Sigmoid colon (tissue), 3 donors: Measurements from ENCODE around the gene STARD13.

ENCODE experiments used
- POLR2A ChIP-seq, 2 donors: fragments of 450-650 bp; IDR thresholded peaks; one replicate each; pipeline ENCODE4 v1.6.1; 2016; ENCODE audit warnings: antibody characterized with exemption in 2 of 2, mild to moderate bottlenecking in 2 of 2, moderate library complexity in 2 of 2
- TF ChIP-seq, protein P1 (sequence below), 4 experiments: fragments of 450-650 bp in 3 of 4; fragments of 200-600 bp in 1 of 4; IDR thresholded peaks; one replicate each; pipeline ENCODE4 v1.5.1; 2016 to 2019; ENCODE audit warnings: antibody characterized with exemption in 4 of 4, mild to moderate bottlenecking in 3 of 4, moderate library complexity in 2 of 4

DNA sequence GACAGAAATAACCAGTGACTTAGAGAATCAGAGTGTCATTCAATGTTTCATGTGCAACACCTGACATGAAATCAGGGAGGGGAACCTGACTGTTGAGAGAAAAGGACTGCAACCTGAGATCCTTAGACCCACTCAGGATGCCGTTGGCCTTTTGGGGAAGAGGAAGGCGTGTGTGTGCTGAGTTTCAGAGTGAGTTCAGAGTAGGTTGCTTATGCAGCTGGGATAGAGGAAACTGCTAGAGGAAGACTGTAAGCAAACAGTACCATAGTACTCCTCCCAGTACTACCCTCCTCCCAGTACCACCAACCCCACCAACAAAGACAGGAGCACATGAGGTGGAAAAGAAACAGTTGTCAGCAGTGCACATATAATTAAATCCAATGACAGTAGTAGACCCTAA, 205.6 kb downstream of the STARD13 start:
- TF ChIP-seq, protein P1, sequence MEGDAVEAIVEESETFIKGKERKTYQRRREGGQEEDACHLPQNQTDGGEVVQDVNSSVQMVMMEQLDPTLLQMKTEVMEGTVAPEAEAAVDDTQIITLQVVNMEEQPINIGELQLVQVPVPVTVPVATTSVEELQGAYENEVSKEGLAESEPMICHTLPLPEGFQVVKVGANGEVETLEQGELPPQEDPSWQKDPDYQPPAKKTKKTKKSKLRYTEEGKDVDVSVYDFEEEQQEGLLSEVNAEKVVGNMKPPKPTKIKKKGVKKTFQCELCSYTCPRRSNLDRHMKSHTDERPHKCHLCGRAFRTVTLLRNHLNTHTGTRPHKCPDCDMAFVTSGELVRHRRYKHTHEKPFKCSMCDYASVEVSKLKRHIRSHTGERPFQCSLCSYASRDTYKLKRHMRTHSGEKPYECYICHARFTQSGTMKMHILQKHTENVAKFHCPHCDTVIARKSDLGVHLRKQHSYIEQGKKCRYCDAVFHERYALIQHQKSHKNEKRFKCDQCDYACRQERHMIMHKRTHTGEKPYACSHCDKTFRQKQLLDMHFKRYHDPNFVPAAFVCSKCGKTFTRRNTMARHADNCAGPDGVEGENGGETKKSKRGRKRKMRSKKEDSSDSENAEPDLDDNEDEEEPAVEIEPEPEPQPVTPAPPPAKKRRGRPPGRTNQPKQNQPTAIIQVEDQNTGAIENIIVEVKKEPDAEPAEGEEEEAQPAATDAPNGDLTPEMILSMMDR (IDR thresholded peaks at IDR 0.05), result no peak
- no peak for TF ChIP-seq POLR2A (IDR thresholded peaks at IDR 0.05)
